Head of caudate nucleus (tissue), 42 donors: ENCODE data around the gene TRMT44.

ENCODE experiments used
- DNase-seq, 42 donors: peaks; one replicate each; pipeline versions ENCODE4 v3.0.0 to v3.0.0-alpha.2; 2020 to 2021; ENCODE audit warnings: mixed read lengths in 7 of 42
- intact Hi-C: fragments of 100-400 bp; cut with DNase I; formaldehyde crosslinking; loops from one replicate; pipeline ENCODE4 v1.15.0; 2022

TRMT44 gene

GRCh38 chr4:8459867-8460445 lies 19.4 kb downstream of the TRMT44 start:
- intact Hi-C loops = loop anchor here (10.0 kb wide), 1 partner anchor 125 kb away; the partner anchor contains the start of gene GPR78
- no peak for DNase-seq

- intact Hi-C loops = loop anchor here (10.0 kb wide), 1 partner anchor 124 kb away; the partner anchor contains the start of gene GPR78
- DNase-seq = no peak
Observed at GRCh38 chr4:8461086-8461485, 20.5 kb downstream of the TRMT44 start.

GRCh38 chr4:8461616-8462015 lies 21.0 kb downstream of the TRMT44 start:
- DNase-seq = no peak
- intact Hi-C loops = loop anchor here (10.0 kb wide), 1 partner anchor 123 kb away; the partner anchor contains the start of gene GPR78

- intact Hi-C loops = loop anchor here (10.0 kb wide), 1 partner anchor 121 kb away; the partner anchor contains the start of gene GPR78
- no peak for DNase-seq
Observed at GRCh38 chr4:8463811-8464210, 23.2 kb downstream of the TRMT44 start.

GRCh38 chr4:8464381-8464780 lies 23.8 kb downstream of the TRMT44 start:
- intact Hi-C loops = loop anchor here (10.0 kb wide), 1 partner anchor 120 kb away; the partner anchor contains the start of gene GPR78
- DNase-seq = no peak

- intact Hi-C loops = loop anchor here (10.0 kb wide), 1 partner anchor 119 kb away; the partner anchor contains the start of gene GPR78
- DNase-seq = no peak
Observed at GRCh38 chr4:8465615-8466611, 25.3 kb downstream of the TRMT44 start.

- intact Hi-C loops = loop anchor here (10.0 kb wide), 1 partner anchor 118 kb away; the partner anchor contains the start of gene GPR78
- DNase-seq = no peak
Observed at GRCh38 chr4:8467016-8467415, 26.4 kb downstream of the TRMT44 start.

- intact Hi-C loops = loop anchor here (10.0 kb wide), 1 partner anchor 116 kb away; the partner anchor contains the start of gene GPR78
Observed at GRCh38 chr4:8468746-8469535, 28.4 kb downstream of the TRMT44 start.

GRCh38 chr4:8469550-8469949 lies 29.0 kb downstream of the TRMT44 start:
- intact Hi-C loops = loop anchor here (10.0 kb wide), 1 partner anchor 115 kb away; the partner anchor contains the start of gene GPR78
- no peak for DNase-seq

More at GRCh38 chr4:8468746-8469535, 28.4 kb downstream of the TRMT44 start:
- peak; percentile 58 to 85 (median 75) for DNase-seq

GRCh38 chr4:8470451-8471024 lies 30.0 kb downstream of the TRMT44 start:
- intact Hi-C loops = no loop called here
- DNase-seq = no peak

GRCh38 chr4:8471211-8471875 lies 30.8 kb downstream of the TRMT44 start:
- intact Hi-C loops = no loop called here
- DNase-seq = no peak

GRCh38 chr4:8472158-8472688 lies 31.6 kb downstream of the TRMT44 start:
- intact Hi-C loops = no loop called here
- DNase-seq = no peak

GRCh38 chr4:8472689-8473197 lies 32.2 kb downstream of the TRMT44 start:
- no peak for DNase-seq
- intact Hi-C loops = no loop called here

- intact Hi-C loops = no loop called here
- DNase-seq = peak in 25 of 42 donors; percentile 16 to 78 (median 41)
Observed at GRCh38 chr4:8473198-8473919, 32.8 kb downstream of the TRMT44 start.

GRCh38 chr4:8473920-8474590 lies 33.5 kb downstream of the TRMT44 start:
- intact Hi-C loops = no loop called here
- DNase-seq = no peak

- intact Hi-C loops = no loop called here
- no peak for DNase-seq
Observed at GRCh38 chr4:8474856-8475255, 34.3 kb downstream of the TRMT44 start.
